WI38 (cell line): ENCODE results near the gene LRRC32.

ENCODE experiments used
- H3K4me3 ChIP-seq: 2 replicates; pipeline ENCODE4 v1.5.1; 2011; ENCODE audit warnings: low read depth, mild to moderate bottlenecking, control low read depth, low read length
- TF ChIP-seq, protein P1 (sequence below): IDR thresholded peaks from 2 replicates; pipeline ENCODE4 v1.5.1; 2012; ENCODE audit warnings: low read depth, mild to moderate bottlenecking, control low read depth, low read length

The LRRC32 gene

DNA sequence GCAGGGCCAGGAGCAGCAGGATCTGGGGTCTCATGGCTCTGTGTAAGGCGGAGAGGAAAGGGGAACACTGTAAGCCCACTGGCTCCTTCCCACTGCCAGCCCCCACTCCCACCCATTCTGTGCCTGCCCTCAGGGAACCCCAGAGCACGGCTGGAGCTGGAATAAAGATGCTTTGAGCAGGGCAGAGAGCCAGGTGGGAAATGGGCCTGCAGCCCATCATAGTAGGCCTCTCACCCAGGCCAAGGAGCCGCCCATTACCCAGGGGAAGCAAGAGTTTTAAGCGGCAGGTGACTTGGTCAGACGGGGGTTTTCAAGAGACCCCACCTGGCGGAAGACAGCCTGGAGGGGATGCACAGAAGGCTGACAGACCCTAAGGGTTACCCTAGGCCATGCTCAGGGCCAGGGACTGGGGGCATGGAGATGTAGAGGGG, 4.6 kb downstream of the LRRC32 start:
- no peak overlapping the region for H3K4me3 ChIP-seq
- TF ChIP-seq, protein P1, sequence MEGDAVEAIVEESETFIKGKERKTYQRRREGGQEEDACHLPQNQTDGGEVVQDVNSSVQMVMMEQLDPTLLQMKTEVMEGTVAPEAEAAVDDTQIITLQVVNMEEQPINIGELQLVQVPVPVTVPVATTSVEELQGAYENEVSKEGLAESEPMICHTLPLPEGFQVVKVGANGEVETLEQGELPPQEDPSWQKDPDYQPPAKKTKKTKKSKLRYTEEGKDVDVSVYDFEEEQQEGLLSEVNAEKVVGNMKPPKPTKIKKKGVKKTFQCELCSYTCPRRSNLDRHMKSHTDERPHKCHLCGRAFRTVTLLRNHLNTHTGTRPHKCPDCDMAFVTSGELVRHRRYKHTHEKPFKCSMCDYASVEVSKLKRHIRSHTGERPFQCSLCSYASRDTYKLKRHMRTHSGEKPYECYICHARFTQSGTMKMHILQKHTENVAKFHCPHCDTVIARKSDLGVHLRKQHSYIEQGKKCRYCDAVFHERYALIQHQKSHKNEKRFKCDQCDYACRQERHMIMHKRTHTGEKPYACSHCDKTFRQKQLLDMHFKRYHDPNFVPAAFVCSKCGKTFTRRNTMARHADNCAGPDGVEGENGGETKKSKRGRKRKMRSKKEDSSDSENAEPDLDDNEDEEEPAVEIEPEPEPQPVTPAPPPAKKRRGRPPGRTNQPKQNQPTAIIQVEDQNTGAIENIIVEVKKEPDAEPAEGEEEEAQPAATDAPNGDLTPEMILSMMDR, result no peak

- TF ChIP-seq, protein P1, result no peak
- no peak overlapping the region for H3K4me3 ChIP-seq
These were observed 5.4 kb downstream of the LRRC32 start for GRCh38 chr11:76665172-76665571.

DNA sequence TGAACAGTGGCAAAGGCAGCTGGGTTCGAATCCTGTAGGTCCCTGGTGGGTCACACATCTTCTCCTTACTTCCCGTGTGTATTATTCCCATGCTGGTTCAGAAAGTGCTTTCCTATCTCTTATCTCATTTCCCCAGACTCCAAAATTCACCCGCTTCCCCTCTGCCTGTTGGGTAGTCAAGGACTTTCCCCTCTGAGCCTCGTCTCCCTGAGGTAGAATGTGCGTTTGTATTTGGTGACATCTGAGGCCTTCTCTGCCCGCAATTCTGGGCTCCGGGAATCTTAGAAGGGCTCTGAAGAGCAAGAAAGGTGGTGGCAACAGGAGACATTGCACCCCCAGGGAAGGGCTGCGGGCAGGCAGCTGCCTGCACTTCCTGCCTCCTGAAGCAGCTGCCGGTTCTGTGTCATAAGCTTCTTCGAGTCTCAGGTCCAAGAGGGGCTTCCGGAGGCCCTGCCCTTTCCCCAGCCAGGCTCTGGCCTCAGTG, 5.9 kb downstream of the LRRC32 start:
- no peak overlapping the region for H3K4me3 ChIP-seq
- TF ChIP-seq, protein P1, result no peak

DNA sequence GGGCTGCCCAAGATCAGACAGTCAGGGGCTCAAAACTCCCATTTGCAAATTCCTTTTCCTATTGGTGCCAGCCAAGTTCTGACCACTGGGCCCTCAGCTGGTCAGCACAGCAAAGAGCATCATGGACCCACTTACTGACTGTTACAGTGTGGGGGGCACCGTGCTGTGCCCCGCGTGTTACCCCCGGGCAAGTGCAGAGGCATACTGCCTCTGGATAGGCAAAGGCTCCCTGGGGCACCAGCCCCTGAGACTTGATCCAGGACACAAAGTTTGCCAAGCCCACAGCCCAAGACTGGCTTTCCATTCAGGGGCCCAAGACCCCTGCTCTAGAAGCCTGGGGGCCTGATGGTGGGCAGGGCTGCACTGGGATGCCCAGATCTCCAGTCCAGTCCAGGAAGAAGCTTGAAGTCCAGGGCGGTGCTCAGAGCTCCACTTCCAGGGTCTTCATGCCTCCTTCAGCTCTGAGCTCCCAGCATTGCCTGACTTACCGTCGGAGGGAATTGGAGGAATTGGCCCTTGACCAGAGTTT, 6.6 kb downstream of the LRRC32 start:
- H3K4me3 ChIP-seq, result no peak overlapping the region
- TF ChIP-seq, protein P1, result no peak

DNA sequence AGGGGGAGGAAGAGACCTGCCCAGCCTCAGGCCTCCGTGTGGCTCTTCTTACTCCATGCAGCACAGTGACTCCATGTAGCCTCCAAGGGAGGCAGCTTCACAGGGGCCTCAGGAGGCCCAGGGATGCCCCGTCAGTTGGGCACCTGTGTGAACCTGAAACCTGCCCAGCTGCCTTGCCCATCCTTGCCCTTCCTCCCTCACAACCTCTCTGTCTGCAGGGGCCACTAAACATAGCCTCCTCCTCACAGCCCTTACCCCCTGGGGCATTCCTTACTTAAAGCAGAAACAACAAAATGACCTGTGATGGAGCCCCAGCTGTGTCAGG, 7.1 kb downstream of the LRRC32 start:
- no peak overlapping the region for H3K4me3 ChIP-seq
- TF ChIP-seq, protein P1, result no peak

- TF ChIP-seq, protein P1, result no peak
- no peak overlapping the region for H3K4me3 ChIP-seq
These were observed 7.7 kb downstream of the LRRC32 start for GRCh38 chr11:76662656-76663485.

GRCh38 chr11:76661834-76662434, 8.6 kb downstream of the LRRC32 start:
- H3K4me3 ChIP-seq, result no peak overlapping the region
- TF ChIP-seq, protein P1, result no peak
